C4-2B (cell line): ENCODE data around the gene SMR3B.

ENCODE experiments used
- ZFX ChIP-seq: fragments of 450-650 bp; IDR thresholded peaks from 2 replicates; pipeline ENCODE4 v1.6.1; 2017
- TF ChIP-seq, protein P1 (sequence below): fragments of 450-650 bp; conservative IDR thresholded peaks from 2 replicates; pipeline ENCODE4 v1.5.1; 2017; ENCODE audit warnings: mild to moderate bottlenecking

GRCh38 chr4:70365479-70365878 lies 17.5 kb upstream of the SMR3B start:
- TF ChIP-seq, protein P1, sequence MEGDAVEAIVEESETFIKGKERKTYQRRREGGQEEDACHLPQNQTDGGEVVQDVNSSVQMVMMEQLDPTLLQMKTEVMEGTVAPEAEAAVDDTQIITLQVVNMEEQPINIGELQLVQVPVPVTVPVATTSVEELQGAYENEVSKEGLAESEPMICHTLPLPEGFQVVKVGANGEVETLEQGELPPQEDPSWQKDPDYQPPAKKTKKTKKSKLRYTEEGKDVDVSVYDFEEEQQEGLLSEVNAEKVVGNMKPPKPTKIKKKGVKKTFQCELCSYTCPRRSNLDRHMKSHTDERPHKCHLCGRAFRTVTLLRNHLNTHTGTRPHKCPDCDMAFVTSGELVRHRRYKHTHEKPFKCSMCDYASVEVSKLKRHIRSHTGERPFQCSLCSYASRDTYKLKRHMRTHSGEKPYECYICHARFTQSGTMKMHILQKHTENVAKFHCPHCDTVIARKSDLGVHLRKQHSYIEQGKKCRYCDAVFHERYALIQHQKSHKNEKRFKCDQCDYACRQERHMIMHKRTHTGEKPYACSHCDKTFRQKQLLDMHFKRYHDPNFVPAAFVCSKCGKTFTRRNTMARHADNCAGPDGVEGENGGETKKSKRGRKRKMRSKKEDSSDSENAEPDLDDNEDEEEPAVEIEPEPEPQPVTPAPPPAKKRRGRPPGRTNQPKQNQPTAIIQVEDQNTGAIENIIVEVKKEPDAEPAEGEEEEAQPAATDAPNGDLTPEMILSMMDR = no peak
- TF ChIP-seq ZFX = no peak
